Head of caudate nucleus (tissue), 42 donors: ENCODE measurements around the gene CCS.

ENCODE experiments used
- DNase-seq, 42 donors: peaks; one replicate each; pipeline versions ENCODE4 v3.0.0 to v3.0.0-alpha.2; 2020 to 2021; ENCODE audit warnings: mixed read lengths in 7 of 42
- intact Hi-C: fragments of 100-400 bp; cut with DNase I; formaldehyde crosslinking; loops from one replicate; pipeline ENCODE4 v1.15.0; 2022

Gene CCS

DNA sequence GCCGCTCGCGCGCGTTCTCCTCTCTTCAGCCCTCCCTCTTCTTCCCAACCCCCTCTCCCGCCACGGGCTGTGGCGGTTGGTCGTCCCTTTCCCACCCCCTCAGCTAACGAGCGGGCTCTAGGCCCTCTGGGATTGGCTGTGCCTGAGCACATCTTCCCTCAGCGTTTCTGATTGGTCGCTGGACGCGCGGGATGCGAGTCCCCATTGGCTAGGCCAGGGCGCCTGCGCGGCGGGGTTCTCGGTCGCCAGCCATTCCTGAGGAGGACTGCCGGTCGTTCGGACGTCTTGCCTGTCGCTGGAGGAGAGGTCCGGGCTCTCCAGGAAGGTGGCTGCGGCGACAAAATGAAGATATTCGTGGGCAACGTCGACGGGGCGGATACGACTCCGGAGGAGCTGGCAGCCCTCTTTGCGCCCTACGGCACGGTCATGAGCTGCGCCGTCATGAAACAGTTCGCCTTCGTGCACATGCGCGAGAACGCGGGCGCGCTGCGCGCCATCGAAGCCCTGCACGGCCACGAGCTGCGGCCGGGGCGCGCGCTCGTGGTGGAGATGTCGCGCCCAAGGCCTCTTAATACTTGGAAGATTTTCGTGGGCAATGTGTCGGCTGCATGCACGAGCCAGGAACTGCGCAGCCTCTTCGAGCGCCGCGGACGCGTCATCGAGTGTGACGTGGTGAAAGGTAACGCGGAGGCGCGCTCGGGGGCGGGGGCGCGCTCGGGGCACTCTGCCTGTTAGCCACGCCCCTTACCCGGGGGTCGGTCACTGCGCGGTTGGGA, 23.6 kb downstream of the CCS start, which contains the start of gene RBM14:
RBM14 (plus strand) TSS at position 252 of the 776 bp plus-strand sequence; CDS start at position 343, 91 bp downstream.
- intact Hi-C loops = loop anchor here (2.0 kb wide), 1 partner anchor 22 kb away; the partner anchor contains the start of gene RBM4
- DNase-seq = peak; percentile 96 to 100 (median 99)

DNA sequence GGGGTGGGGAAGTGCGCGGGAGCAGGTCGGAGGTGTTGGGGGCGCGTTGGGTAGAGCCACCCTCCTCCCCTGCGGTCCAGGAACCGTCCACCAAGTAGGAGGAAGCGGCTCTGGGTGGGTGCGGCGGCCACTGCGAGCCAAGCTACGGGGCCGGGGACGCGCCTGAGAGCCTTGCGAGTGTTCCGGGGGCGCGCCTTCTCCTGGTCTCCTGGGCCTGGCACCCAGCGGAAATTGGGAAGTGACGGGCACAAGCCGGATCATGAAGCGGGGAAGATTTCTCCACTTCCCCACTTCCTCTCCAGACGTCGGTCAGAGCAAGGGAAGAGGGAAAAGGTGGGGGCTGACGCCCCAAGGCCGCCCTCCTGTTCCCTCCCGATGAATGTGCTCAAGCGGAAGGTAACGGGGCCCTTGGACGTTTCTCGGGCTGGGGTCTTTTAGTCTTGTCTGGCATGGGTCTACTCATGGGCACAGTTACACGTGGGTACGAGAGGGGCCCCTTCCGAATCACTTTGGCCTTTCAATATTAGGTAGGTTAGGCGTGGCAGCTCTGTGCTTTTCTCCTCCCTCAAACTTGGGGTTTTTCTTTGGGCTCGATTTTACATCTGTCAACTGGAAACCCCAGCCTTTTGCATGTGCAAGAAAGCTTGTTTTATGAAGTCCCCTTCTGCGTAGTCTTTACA, 24.3 kb downstream of the CCS start:
- intact Hi-C loops = loop anchor here (2.0 kb wide), 1 partner anchor 22 kb away; the partner anchor contains the start of gene RBM4
- DNase-seq = peak in 4 of 42 donors; percentile 30 to 59 (median 45)

DNA sequence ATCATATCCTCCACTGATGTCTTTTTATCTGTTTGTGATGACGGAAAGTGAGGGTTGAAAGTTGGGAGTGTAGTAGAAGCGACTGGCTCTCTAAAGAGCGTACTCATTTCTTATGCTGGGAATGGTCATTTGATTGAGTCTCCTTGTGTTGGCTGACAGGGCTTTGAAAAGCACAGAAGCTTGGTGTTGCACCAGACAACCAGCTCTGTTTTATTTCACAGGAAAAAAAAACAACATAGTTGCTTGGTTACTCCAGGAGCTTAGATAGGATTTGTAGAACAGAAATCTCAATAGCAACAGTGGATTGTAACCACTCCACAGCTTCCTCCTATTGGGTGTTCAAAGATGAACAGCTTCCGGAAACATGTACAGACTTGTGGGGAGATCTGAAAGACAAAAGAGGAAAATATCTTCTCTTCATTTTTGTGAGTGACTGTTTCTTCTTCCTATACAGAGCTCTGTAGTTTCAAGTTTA, 26.1 kb downstream of the CCS start:
- intact Hi-C loops = no loop called here
- DNase-seq = no peak

DNA sequence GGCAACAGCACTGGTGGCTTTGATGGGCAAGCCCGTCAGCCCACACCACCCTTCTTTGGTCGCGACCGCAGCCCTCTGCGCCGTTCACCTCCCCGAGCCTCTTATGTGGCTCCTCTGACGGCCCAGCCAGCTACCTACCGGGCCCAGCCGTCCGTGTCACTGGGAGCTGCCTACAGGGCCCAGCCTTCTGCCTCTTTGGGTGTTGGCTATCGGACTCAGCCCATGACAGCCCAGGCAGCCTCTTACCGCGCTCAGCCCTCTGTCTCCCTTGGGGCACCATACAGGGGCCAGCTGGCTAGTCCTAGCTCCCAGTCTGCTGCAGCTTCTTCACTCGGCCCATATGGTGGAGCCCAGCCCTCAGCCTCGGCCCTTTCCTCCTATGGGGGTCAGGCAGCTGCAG, 31.5 kb downstream of the CCS start:
- intact Hi-C loops = no loop called here
- no peak for DNase-seq

DNA sequence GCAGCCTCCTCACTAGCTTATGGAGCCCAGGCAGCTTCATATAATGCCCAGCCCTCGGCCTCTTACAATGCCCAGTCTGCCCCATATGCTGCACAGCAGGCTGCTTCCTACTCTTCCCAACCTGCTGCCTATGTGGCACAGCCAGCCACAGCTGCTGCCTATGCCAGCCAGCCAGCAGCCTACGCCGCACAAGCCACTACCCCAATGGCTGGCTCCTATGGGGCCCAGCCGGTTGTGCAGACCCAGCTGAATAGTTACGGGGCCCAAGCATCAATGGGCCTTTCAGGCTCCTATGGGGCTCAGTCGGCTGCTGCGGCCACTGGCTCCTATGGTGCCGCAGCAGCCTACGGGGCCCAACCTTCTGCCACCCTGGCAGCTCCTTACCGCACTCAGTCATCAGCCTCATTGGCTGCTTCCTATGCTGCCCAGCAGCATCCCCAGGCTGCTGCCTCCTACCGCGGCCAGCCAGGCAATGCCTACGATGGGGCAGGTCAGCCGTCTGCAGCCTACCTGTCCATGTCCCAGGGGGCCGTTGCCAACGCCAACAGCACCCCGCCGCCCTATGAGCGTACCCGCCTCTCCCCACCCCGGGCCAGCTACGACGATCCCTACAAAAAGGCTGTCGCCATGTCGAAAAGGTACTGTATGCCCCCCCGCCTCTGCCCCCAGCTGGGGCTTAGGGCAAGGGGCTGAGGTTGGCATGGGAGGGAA, 32.2 kb downstream of the CCS start:
- no peak for DNase-seq
- intact Hi-C loops = no loop called here

DNA sequence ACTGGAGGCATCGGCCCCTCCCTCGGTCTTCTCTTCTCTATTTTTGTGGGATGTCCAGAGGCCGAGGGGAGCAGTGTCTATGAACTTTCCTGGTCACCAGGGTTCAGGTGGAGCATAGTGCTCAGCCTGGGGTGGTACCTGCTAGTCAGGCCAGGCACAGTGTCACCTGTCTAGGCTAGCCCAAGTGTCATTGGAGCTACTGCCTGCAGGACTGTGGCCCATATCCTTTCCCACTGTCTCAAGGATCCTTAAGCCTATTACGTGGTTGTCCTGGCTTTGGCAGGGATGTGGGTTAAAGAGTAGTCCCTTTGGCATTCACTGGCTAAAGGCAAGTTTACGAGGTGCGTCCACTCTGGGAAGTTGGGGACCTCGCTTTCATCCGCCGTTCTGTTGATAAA, 32.8 kb downstream of the CCS start:
- intact Hi-C loops = no loop called here
- no peak for DNase-seq

DNA sequence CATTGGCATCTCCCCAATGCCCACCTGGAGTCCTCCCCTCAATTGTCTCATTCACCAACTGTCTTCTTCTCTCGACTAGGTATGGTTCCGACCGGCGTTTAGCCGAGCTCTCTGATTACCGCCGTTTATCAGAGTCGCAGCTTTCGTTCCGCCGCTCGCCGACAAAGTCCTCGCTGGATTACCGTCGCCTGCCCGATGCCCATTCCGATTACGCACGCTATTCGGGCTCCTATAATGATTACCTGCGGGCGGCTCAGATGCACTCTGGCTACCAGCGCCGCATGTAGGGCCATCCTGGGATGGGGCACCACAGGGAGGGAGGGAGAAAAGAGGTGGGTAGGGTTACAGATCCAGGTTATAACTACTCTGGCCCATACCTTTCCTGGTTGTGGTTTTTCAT, 33.4 kb downstream of the CCS start:
- no peak for DNase-seq
- intact Hi-C loops = no loop called here

DNA sequence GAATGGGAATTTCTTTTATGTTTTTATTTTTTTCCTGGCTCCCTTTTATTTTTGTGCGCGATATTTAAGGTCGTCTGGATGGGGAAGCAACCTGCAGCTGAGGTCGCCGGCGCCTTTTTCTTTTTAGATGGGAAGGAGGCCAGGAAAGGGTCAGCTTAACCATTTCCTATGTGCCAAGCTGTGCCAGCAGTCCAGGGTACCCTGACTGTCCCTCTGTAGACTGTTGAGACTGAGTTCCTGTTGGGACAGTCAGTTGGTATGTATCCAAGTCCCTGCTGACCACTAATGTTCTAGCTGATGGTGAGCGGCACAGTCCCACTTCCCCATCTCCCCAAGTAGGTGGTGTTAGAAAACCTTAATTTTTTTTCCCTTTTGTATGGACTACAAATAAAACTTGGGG, 33.9 kb downstream of the CCS start:
- intact Hi-C loops = no loop called here
- peak in 5 of 42 donors; percentile 7 to 40 (median 23) for DNase-seq

DNA sequence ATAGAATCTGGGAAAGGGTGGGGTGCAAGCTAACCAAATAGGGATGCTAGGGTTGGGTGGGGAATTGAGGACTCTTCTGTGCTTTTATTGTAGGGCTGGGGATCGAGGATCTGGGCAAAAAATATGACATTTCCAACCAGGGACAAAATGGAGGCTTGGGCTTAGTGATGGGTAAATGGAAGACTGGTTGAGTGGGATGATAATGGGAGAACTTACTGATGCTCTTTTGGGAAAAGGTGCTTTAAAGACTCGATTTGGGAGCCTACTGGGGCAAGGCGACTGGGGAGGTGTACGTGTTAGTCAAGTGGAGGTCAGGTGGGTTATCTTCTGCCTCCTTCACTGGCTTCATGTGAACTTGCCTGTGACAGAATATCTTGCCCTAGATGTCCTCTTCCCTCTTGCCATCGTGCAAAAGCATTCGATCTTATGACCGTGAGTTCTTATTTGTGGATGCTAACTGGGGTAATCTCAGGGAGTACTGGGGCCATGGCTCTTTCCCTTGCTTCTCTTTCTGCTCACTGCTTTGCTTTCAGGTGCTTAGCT, 35.1 kb downstream of the CCS start:
- no peak for DNase-seq
- intact Hi-C loops = no loop called here

DNA sequence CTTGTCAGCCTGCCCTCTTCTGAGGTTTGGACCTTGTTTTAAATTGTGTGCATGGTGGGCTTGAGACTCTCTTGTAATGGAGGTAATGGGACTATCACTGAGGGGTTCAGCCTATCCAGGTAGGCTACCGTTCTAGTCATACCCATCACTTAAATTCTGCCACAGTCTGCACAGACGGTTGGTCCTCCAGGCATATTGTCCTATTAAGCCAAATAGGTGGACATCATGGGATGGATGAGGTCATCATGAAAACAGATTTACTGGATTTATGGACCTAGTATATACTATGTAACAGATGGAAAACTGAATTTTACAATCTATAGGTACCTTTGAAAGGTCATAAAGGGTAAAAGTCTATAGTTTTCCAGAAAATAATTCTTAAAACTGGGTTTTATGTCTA, 36.4 kb downstream of the CCS start:
- DNase-seq = no peak
- intact Hi-C loops = no loop called here

DNA sequence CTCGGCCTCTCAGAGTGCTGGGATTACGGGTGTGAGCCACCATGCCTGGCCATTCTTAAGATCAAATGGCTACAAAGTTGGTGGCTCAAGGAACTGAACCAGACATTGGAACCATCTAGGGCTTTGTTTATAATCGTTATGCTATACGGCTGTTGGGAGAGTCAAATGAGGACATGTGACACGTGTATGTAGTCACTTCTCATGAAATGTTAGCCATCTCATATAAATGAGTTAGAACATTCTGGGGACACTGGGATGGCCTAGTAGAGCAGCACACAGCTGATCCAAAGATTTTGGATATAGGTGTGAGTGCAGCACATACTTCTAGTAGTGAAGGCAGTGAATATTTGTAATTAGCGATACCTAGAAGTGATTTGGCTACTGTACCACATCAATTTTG, 38.9 kb downstream of the CCS start:
- no peak for DNase-seq
- intact Hi-C loops = no loop called here

DNA sequence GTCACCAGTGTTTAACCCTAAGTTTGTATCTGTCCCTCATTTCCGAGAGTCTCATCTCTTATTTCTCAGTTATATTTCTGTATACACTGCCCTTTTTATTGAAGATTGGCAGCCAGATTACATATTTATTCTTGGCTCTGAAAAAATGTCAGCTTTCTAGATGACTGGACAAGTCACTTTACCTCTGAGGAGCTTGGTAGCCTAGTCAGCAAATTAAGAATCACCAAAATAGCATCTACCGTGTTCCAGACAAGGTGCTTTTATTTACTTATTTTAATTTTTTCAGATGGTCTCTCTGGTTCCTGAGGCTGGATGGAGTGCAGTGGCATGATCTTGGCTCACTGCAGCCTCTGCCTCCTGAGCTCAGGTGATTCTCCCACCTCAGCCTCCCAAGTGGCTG, 40.0 kb downstream of the CCS start:
- intact Hi-C loops = no loop called here

DNA sequence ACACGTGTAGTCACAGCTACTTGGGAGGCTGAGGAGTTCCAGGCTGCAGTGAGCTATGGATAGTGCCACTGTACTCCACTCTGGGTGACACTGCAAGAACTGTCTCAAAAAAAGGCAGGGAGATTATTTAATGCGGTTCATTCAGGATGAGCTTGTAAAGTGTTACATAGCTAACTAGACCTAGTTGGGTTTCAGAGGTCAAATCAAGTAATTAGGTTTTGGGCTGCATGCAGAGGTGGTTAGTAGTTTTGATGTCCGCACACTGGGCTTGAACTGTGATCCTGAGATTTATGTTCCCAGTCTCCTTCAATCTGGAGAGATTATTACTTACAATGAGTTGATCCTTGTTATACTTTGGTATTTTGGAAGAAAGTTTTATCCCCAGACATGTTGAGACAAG, 43.4 kb downstream of the CCS start:
- intact Hi-C loops = no loop called here

More for the DNA sequence above, 40.0 kb downstream of the CCS start:
- DNase-seq = no peak

DNA sequence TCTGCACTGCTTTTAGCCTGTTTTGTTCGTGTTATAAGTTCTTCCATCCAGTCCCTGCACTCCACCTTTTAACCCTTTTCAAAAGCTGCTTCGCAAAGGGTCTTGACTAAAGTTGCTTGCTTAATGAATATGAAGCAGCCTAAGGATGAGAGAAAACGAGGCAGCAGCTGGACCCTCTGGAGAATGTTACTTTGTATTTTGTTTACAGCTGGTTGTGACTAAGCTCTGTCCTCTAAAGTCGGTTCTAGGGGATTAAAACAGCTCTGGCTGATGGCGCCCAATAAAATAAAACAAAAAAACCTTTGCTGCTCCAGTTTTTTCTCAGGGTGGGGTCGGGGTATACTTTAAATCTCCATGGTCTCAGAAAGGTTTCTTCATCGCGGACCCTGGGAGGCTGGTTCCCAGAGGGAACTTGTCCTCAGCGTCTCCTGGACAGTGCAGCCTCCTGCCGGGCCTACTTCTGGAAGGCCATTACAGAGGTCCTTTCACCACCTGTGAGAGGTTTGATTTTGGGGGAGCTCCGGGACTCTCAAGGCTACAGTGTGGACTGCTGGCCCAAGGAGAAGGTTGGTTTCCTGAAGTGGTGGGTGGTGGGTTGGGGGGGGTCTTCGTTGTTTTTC, 44.7 kb downstream of the CCS start:
- intact Hi-C loops = loop anchor here (2.0 kb wide), 1 partner anchor 21 kb away; the partner anchor contains the start of gene RBM14
- DNase-seq = peak in 2 of 42 donors; percentile 9 to 18

More for the DNA sequence above, 43.4 kb downstream of the CCS start:
- no peak for DNase-seq

DNA sequence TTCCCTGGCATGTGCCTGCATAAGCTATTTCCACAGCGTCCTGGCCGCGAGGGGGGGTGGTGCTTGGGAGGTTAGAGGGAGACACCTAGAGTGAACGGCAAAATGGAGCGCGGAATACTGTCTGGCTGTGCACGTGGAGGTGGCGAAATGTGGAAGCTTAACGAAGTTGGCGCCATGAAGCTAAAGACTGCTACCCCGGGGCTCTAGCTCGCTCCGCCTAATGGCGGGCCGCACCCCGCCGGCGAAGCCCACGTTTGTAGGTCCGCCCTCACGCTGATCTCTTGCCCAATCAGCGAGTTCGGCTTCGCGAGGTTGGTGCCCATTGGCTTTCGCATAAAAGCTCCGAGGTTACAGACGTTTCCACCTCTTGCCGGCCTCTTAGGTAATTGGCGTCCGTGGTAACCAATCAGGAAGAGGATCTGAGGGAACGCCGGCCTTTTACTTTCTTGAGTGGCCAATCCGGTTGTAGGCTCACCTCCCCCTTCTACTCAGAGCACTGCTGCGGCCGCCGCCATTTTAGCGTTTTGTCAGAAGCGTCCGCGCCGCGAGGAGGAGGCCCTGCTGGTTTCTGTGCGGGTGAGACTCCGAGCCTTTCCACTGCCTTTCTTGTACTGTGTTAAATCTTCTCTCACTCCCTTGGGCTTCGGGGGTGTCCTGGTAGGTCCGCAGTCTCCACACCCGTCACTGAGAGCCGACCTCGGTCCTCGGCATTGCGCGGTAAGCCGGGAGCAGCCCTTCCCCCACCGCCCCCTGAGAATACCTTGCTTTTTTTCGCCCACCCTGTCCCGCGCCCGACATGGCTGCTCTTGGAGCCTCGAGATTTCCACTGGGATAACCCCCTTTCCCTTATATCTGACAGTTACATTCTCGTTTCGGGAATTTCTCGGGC, 45.4 kb downstream of the CCS start, which contains the start of gene RBM4:
RBM4 (plus strand) TSS at position 527 of the 889 bp plus-strand sequence. CDS start 1,009 bp downstream, outside the sequence.
- DNase-seq = peak; percentile 96 to 100 (median 99)

DNA sequence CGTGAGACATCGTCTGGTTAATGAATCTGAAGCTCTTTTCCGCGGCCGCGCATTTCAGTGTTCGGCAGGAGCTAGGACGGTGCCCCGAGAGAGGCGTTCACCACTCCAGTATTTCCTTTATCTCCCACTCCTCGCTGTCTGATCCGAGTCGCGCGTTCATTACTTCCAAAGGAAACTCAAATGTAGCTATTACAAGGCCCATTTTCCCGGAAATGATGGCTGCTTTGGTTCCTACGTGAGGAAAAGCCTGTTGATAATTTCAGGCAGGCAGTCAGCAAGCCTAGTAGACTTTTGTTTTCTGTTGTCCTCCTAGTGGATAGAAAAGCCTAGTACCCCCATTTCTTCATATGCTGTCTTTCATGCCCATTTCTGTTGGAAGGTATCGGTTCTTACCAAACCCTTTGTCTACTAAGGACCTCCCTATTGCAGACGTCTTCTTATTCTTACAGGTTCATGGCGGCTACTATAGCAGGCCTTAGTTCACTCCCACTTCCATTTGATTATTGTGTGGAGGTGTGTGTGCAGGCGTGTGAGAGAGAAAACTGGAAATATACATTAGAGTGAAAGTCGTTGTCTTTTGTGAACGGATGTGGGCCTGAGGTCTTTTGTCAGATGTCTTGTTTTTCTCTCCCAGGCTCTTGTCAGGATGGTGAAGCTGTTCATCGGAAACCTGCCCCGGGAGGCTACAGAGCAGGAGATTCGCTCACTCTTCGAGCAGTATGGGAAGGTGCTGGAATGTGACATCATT, 46.3 kb downstream of the CCS start:
- intact Hi-C loops = loop anchor here (2.0 kb wide), 1 partner anchor 22 kb away; the partner anchor contains the start of gene RBM14
- DNase-seq = peak in 11 of 42 donors; percentile 10 to 59 (median 36)

More for the DNA sequence above, 45.4 kb downstream of the CCS start, which contains the start of gene RBM4:
- intact Hi-C loops = loop anchor here (2.0 kb wide), 1 partner anchor 22 kb away; the partner anchor contains the start of gene RBM14
